GM12875 (cell line): Measurements from ENCODE around the gene DOCK3.

ENCODE experiments used
- H3K4me3 ChIP-seq: one replicate; pipeline ENCODE4 v1.5.1; 2011; ENCODE audit warnings: low read depth, low read length, control low read depth
- TF ChIP-seq, protein P1 (sequence below): IDR thresholded peaks from 2 replicates; pipeline ENCODE4 v1.5.1; 2011; ENCODE audit warnings: low read depth, mild to moderate bottlenecking, control low read depth, inconsistent platforms, low read length, moderate library complexity, borderline replicate concordance; ENCODE audit not compliant: insufficient read depth

DOCK3 gene

DNA sequence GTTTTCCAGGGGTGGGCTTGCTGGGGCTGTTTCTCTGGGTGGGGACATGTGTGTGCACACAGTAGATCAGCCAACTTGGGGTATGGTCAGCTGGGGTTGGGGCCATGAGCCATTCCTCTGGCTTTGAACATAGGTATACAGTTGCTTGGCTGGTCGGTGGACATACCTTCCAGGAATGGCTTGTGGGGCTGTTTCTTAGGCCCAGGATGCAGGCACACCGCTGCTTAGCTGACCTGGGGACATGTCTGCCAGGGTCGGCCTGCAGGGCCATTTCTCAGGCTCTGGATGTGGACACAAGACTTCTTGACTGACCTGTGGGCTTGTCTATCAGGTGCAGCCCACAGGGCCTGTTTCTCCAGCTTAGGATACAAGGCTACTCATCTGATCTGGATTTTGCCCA lies 130.6 kb downstream of the DOCK3 start:
- TF ChIP-seq, protein P1, sequence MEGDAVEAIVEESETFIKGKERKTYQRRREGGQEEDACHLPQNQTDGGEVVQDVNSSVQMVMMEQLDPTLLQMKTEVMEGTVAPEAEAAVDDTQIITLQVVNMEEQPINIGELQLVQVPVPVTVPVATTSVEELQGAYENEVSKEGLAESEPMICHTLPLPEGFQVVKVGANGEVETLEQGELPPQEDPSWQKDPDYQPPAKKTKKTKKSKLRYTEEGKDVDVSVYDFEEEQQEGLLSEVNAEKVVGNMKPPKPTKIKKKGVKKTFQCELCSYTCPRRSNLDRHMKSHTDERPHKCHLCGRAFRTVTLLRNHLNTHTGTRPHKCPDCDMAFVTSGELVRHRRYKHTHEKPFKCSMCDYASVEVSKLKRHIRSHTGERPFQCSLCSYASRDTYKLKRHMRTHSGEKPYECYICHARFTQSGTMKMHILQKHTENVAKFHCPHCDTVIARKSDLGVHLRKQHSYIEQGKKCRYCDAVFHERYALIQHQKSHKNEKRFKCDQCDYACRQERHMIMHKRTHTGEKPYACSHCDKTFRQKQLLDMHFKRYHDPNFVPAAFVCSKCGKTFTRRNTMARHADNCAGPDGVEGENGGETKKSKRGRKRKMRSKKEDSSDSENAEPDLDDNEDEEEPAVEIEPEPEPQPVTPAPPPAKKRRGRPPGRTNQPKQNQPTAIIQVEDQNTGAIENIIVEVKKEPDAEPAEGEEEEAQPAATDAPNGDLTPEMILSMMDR: no peak
- no peak overlapping the region for H3K4me3 ChIP-seq

DNA sequence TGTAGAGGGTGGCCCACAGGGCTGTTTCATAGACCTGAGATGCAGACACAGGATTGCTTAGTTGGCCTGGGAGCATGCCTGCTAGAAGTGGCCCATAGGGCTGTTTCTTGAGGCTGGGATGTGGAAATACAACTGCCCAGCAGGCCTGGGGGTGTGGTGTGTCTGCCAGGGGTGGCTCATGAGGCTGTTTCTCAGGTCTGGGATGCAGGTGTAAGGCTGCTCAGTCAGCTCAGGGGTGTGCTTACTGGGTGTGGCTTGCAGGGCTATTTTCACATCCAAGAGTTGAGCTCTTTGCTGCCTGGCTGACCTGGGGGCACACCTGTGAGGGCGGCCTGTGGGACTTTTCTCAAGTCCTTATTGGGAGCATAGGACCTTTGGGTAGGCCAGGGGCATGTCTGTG lies 131.3 kb downstream of the DOCK3 start:
- TF ChIP-seq, protein P1: no peak
- no peak overlapping the region for H3K4me3 ChIP-seq

DNA sequence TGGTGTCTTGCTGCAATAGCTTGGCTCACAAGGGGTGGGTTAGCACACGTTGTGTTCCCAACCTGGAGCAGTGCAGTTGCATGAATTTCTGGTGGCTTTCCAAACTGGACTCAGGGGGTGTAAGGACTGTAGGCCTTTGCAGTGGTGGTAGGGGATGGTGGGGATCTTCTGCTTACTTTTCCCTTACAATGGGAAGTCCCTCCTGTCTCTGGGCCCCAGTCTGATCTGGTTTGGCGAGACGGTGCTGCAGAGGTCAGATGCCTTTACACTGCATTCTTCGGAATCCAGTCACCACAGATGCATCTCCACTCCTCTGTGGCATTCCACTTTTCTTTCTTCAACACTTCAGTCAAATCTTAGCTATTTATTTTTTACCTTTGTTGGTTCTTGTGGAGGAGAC lies 132.1 kb downstream of the DOCK3 start:
- TF ChIP-seq, protein P1: no peak
- H3K4me3 ChIP-seq: no peak overlapping the region

DNA sequence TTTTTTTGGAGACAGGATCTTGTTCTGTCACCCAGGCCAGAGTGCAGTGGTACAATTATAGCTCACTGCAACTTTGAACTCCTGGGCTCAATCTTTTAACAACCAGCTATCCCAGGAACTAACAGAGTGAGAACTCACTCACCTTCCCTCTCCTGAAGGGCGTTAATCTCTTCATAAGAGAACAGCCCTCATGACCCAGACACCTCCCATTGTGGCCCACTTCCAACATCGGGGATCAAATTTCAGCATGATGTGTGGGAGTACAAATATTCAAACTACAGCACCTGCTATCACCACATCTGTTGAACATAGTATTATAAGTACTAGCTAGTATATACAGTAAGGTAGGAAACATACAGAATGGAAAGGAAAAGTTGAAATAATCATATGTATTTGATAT lies 132.5 kb downstream of the DOCK3 start:
- H3K4me3 ChIP-seq: no peak overlapping the region
- TF ChIP-seq, protein P1: no peak

DNA sequence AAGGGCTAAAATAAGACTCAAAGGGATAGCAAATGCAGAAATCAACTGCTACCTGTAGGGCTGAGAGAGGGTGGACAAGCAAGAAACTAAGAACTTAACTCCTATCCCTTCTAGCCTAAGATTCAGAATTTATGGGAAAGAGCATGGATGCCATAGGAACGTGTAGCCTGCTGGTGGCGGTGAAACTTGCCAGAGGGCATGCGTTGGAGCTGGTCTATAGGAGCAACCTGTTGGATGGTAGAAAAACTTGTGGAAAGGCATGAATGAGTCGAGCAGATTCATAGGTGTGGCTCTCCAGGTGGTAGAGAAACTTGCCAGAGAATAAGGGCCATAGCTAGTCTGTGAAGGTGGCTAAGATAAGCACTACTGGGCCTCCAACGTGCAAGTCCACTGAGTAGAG lies 137.2 kb downstream of the DOCK3 start:
- TF ChIP-seq, protein P1: no peak
- no peak overlapping the region for H3K4me3 ChIP-seq

DNA sequence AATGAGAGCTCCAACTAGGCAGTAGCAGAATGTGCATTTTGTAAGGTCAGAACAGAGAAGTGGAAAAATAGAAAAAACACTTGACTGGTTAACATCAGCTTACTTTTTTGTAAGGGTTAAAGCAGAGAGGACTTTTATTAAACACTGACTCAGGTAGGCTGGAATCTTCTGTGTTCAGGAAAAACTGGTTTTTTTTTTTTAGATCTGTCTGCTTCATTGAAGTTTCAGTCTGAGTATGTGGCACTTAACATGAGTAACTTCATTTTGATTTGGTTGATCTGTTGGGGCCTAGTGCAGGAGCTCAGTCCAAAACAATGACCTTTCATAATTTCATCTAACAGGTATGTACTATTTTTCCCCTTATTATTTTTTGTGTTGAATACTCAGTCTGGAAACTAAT lies 141.1 kb downstream of the DOCK3 start:
- TF ChIP-seq, protein P1: no peak
- no peak overlapping the region for H3K4me3 ChIP-seq

DNA sequence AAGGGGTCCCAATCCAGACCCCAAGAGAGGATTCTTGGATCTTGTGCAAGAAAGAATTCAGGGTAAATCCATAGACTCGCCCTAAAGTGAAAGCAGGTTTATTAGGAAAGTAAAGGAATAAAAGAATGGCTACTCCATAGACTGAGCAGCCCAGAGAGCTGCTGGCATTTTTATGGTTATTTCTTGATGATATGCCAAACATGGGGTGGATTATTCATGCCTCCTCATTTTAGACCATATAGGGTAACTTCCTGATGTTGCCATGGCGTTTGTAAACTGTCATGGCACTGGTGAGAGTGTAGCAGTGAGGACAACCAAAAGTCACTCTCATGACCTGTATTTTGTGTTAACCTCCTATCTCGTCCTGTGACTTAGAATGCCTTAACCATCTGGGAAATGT lies 142.2 kb downstream of the DOCK3 start:
- H3K4me3 ChIP-seq: no peak overlapping the region
- TF ChIP-seq, protein P1: no peak
